K562 (cell line): ENCODE results near the gene FHIT. TPM values are rescaled to one million over a fixed set of nuclear protein-coding genes. Genes with fewer than 3 reads are reported as not detected.

ENCODE experiments used
- ATAC-seq: fragments of 200-7000 bp; cut with Tn5 transposase; 3 replicates; pipeline ENCODE4 v1.9.1; 2020; ENCODE audit warnings: moderate library complexity
- BruUV-seq: library from RNA; stranded (reverse); fragments of 400-500 nt; replicated peaks from 2 replicates; lab custom pipeline; 2021; lab: Mats Ljungman, UMichigan
- CTCF ChIA-PET: fragments of 300-600 bp; formaldehyde crosslinking; extraction: SDS; loops from one replicate; lab custom pipeline; 2021; ENCODE audit warnings: low intra/inter-chr PET ratio; lab: Yijun Ruan, JAX
- POLR2A ChIA-PET: fragments of 300-600, 350-650 bp; sonication (Branson Sonifier 250); formaldehyde crosslinking; extraction: SDS; loops from one replicate; lab custom pipeline; 2021; ENCODE audit warnings: antibody characterized with exemption, inconsistent platforms; lab: Yijun Ruan, JAX
- DNase-seq, 4 experiments: peaks; one replicate each; pipeline versions ENCODE4 v3.0.0 to v3.0.0-alpha.2; 2011 to 2018; ENCODE audit warnings: low spot score in 3 of 4, mixed read lengths in 3 of 4; ENCODE audit errors: extremely low read depth in 1 of 4
- FAIRE-seq: peaks from 2 replicates; lab custom pipeline; 2011; peaks lifted over from hg19 to GRCh38; lab: Jason Lieb, UNC
- H2AFZ ChIP-seq: 2 replicates; pipeline ENCODE4 v1.6.0; 2011; ENCODE audit warnings: low read depth, low read length, control low read depth, inconsistent platforms
- H3K27ac ChIP-seq: fragments of 200-600 bp; 3 replicates; pipeline ENCODE4 v1.8.0; 2011; ENCODE audit warnings: low read depth, mild to moderate bottlenecking, control low read depth, inconsistent platforms, low read length, moderate library complexity, mixed read lengths; ENCODE audit errors: extremely low read depth
- H3K27me3 ChIP-seq, 2 experiments: fragments of 300-600 bp in 1 of 2; 2 replicates in 1 of 2; 3 replicates in 1 of 2; pipeline versions ENCODE4 v1.6.0 to v1.8.0; 2011; ENCODE audit warnings: inconsistent platforms in 2 of 2, low read length in 2 of 2, mild to moderate bottlenecking in 1 of 2, mixed read lengths in 1 of 2, moderate library complexity in 1 of 2; ENCODE audit not compliant: control insufficient read depth in 2 of 2, insufficient read depth in 2 of 2
- H3K36me3 ChIP-seq: fragments of 300-600 bp; 3 replicates; pipeline ENCODE4 v1.8.0; 2011; ENCODE audit warnings: mild to moderate bottlenecking, low read length, inconsistent platforms; ENCODE audit not compliant: control insufficient read depth, insufficient read depth
- H3K4me1 ChIP-seq, 2 experiments: fragments of 200-600 bp in 1 of 2; replicated peaks in 1 of 2; 2 replicates in 1 of 2; 3 replicates in 1 of 2; pipeline versions ENCODE4 v1.5.1 to v1.8.0; 2011; ENCODE audit warnings: inconsistent platforms in 2 of 2, low read length in 2 of 2, mild to moderate bottlenecking in 1 of 2, mixed read lengths in 1 of 2, moderate library complexity in 1 of 2; ENCODE audit not compliant: control insufficient read depth in 2 of 2, insufficient read depth in 2 of 2
- H3K4me2 ChIP-seq: 2 replicates; pipeline ENCODE4 v1.6.1; 2011; ENCODE audit warnings: low read length, control low read depth, inconsistent platforms, mixed read lengths; ENCODE audit not compliant: insufficient read depth
- H3K4me3 ChIP-seq: fragments of 200-600 bp; sonication (generic), shearing (Covaris generic); 2 replicates; pipeline ENCODE4 v1.5.1; 2016; ENCODE audit warnings: control low read depth, inconsistent platforms
- H3K79me2 ChIP-seq: fragments of 200-600 bp; 3 replicates; pipeline ENCODE4 v1.8.0; 2011; ENCODE audit warnings: low read length, inconsistent platforms; ENCODE audit not compliant: control insufficient read depth, insufficient read depth
- H3K9ac ChIP-seq, 2 experiments: 2 replicates each; pipeline versions ENCODE4 v1.6.0 to v1.6.1; 2011; ENCODE audit warnings: low read depth in 2 of 2, low read length in 2 of 2, control low read depth in 1 of 2, inconsistent platforms in 1 of 2, mild to moderate bottlenecking in 1 of 2, mixed read lengths in 1 of 2; ENCODE audit not compliant: insufficient read depth in 1 of 2
- H3K9me1 ChIP-seq: one replicate; pipeline ENCODE4 v1.6.0; 2011; ENCODE audit warnings: inconsistent platforms, mild to moderate bottlenecking, low read length, moderate library complexity; ENCODE audit not compliant: control insufficient read depth, insufficient read depth
- H3K9me3 ChIP-seq: replicated peaks from 2 replicates; pipeline ENCODE4 v1.5.1; 2011; ENCODE audit warnings: low read depth, low read length, inconsistent platforms; ENCODE audit not compliant: control insufficient read depth, insufficient read depth
- H4K20me1 ChIP-seq: replicated peaks from 2 replicates; pipeline ENCODE4 v1.6.1; 2011; ENCODE audit warnings: low read length, inconsistent platforms, mixed read lengths; ENCODE audit not compliant: control insufficient read depth, insufficient read depth
- BRD4 ChIP-seq: fragments of 200-600 bp; sonication (generic); IDR thresholded peaks from 2 replicates; pipeline ENCODE4 v1.6.1; 2017; ENCODE audit warnings: inconsistent platforms
- CCAR2 ChIP-seq: fragments of 200-400 bp; formaldehyde crosslinking; IDR thresholded peaks from 2 replicates; pipeline ENCODE4 v1.6.1; 2017; ENCODE audit warnings: mild to moderate bottlenecking, low read depth, low read length
- ETV6 ChIP-seq, 3 experiments: fragments of 150-350 bp in 1 of 3; sonication (generic) in 1 of 3; formaldehyde crosslinking in 1 of 3; IDR thresholded peaks; 2 replicates each; pipeline versions ENCODE4 v1.6.1 to v1.8.0; 2014 to 2022; ENCODE audit warnings: borderline replicate concordance in 2 of 3, low read depth in 2 of 3, antibody characterized with exemption in 1 of 3, low read length in 1 of 3, mild to moderate bottlenecking in 1 of 3, missing genetic modification reagents in 1 of 3
- FOSL1 ChIP-seq: fragments of 200-800 bp; sonication (Bioruptor generic); conservative IDR thresholded peaks from 2 replicates; pipeline ENCODE4 v1.6.1; 2016; ENCODE audit warnings: missing genetic modification characterization, missing compliant biosample characterization
- HDGF ChIP-seq: fragments of 450-650 bp; IDR thresholded peaks from 2 replicates; pipeline ENCODE4 v1.6.1; 2016
- JUND ChIP-seq, 2 experiments: IDR thresholded peaks; 2 replicates in 1 of 2; 3 replicates in 1 of 2; pipeline ENCODE4 v1.6.1; 2011; ENCODE audit warnings: borderline replicate concordance in 2 of 2, low read depth in 2 of 2, low read length in 2 of 2, improper control_type of control experiment in 1 of 2, missing biosample characterization in 1 of 2, missing genetic modification characterization in 1 of 2, missing genetic modification reagents in 1 of 2
- MAFG ChIP-seq: fragments of 450-650 bp; conservative IDR thresholded peaks from 2 replicates; pipeline ENCODE4 v1.6.1; 2016; ENCODE audit warnings: missing genetic modification characterization, missing compliant biosample characterization
- MEIS2 ChIP-seq: fragments of 450-650 bp; IDR thresholded peaks from 2 replicates; pipeline ENCODE4 v1.6.1; 2014; ENCODE audit warnings: mild to moderate bottlenecking; ENCODE audit not compliant: partially characterized antibody
- PTTG1 ChIP-seq: fragments of 450-650 bp; IDR thresholded peaks from 2 replicates; pipeline ENCODE4 v1.6.1; 2016; ENCODE audit warnings: low read depth, mild to moderate bottlenecking, missing genetic modification characterization, missing compliant biosample characterization
- TCF3 ChIP-seq: sonication (generic); formaldehyde crosslinking; IDR thresholded peaks from 2 replicates; pipeline ENCODE4 v1.4.0; 2020; ENCODE audit warnings: mild to moderate bottlenecking, missing genetic modification reagents
- TFE3 ChIP-seq: fragments of 450-650 bp; formaldehyde crosslinking; IDR thresholded peaks from 2 replicates; pipeline ENCODE4 v1.4.0; 2020; ENCODE audit warnings: mild to moderate bottlenecking, mixed read lengths
- ZBTB2 ChIP-seq: fragments of 450-650 bp; IDR thresholded peaks from 2 replicates; pipeline ENCODE4 v1.6.1; 2016; ENCODE audit warnings: antibody characterized with exemption
- ZNF263 ChIP-seq: sonication (generic); formaldehyde crosslinking; IDR thresholded peaks from 2 replicates; pipeline ENCODE4 v1.8.0; 2022; ENCODE audit warnings: mild to moderate bottlenecking, missing genetic modification reagents, borderline replicate concordance
- WGBS: fragments of 100-300 bp; shearing (Covaris generic); methylation state at CpG from one replicate; pipeline ENCODE4 v1.1.6; 2016; ENCODE audit warnings: low coverage, mixed read lengths; ENCODE audit not compliant: insufficient coverage; ENCODE audit errors: missing lambda C conversion rate; 5-methylcytosine and 5-hydroxymethylcytosine counted together
- in situ Hi-C: fragments of 300-500 bp; cut with MboI; formaldehyde crosslinking; loops from 4 replicates; pipeline ENCODE4 v1.15.0; 2018; ENCODE audit warnings: inconsistent platforms, mixed read lengths
- intact Hi-C: fragments of 100-400 bp; cut with micrococcal nuclease; formaldehyde crosslinking; loops from 2 replicates; pipeline ENCODE4 v1.14.2; 2022
- polyA plus RNA-seq, 8 experiments: library from polyadenylated mRNA; depleted of rRNA in 4 of 8; stranded (reverse) in 5 of 8; unstranded in 3 of 8; fragments of >200 nt; fragmentation: Nextera tagmentation in 2 of 8; fragmentation: Illumina TruSeq in 1 of 8; extraction: Ambion mirVana in 2 of 8; extraction: Trizol in 1 of 8; gene quantifications; 2 replicates each; pipeline versions ENCODE4 v1.2.1 to v1.2.3, GENCODE V29; 2011 to 2014; ENCODE audit warnings: inconsistent platforms in 1 of 8, missing spikeins in 1 of 8
- total RNA-seq, 7 experiments: library from RNA; depleted of rRNA in 6 of 7; stranded (reverse); fragments of >200 nt in 6 of 7; fragmentation: Illumina TruSeq in 2 of 7; extraction: Trizol in 2 of 7; gene quantifications; 2 replicates each; pipeline versions ENCODE4 v1.2.1 to v1.2.3, GENCODE V29; 2011 to 2021; ENCODE audit warnings: low replicate concordance in 1 of 7

The FHIT gene
- total and polyA plus RNA-seq, 9 of the 15 experiments (the other 6 are each of a cell fraction or from before 2014, with no cell fraction given): 1.7 to 9.1 (median 4.3) TPM

GRCh38 chr3:60417576-60417975, 833.7 kb downstream of the FHIT start:
- TF ChIP-seq PTTG1 (tag): no peak
- no peak for TF ChIP-seq CCAR2
- peak; percentile 31 for TF ChIP-seq MEIS2
- H3K27me3 ChIP-seq: no peaks in the 10 kb centered on the region
- FAIRE-seq (no peak), DNase-seq (no peak), ATAC-seq (no peak)
- H3K36me3 ChIP-seq: no peaks in the 10 kb centered on the region
- no peaks in the 10 kb centered on the region for H3K9me3 ChIP-seq
- H3K4me3 ChIP-seq: no peak overlapping the region
- no peak overlapping the region for H3K4me2 ChIP-seq
- no TSS peak for BruUV-seq
- no peaks in the 10 kb centered on the region for H3K79me2 ChIP-seq
- H3K4me1 ChIP-seq: no peaks in the 10 kb centered on the region; a peak in 1 of 5 replicates
- H4K20me1 ChIP-seq: no peaks in the 10 kb centered on the region
- in situ Hi-C loops (no loop called here), intact Hi-C loops (no loop called here)
- ChIA-PET CTCF (no interaction called here), POLR2A (no interaction called here)
- no peak overlapping the region for H3K9ac ChIP-seq
- H3K9me1 ChIP-seq: no peaks in the 10 kb centered on the region
- H3K27ac ChIP-seq: no peak overlapping the region
- WGBS: 34% methylated on average over 4 of the region's 4 CpGs
- H2AFZ ChIP-seq: peak overlapping the region; percentile 38; the same call in 1 of the 2 replicates

- CTCF ChIA-PET: no interaction called here
- Histone ChIP-seq H2AFZ (no peak overlapping the region), H3K79me2 (no peaks in the 10 kb centered on the region), H3K36me3 (no peaks in the 10 kb centered on the region), H3K4me3 (no peak overlapping the region), H3K4me2 (no peak overlapping the region; the same call in 1 of the 2 replicates), H3K27me3 (no peaks in the 10 kb centered on the region), H3K9me1 (no peaks in the 10 kb centered on the region), H3K9me3 (no peaks in the 10 kb centered on the region), H3K4me1 (no peaks in the 10 kb centered on the region; a peak in 1 of 5 replicates), H3K27ac (no peak overlapping the region), H3K9ac (no peak overlapping the region), H4K20me1 (no peaks in the 10 kb centered on the region)
- peak in 1 of 4 experiments; percentile 41 for DNase-seq
- POLR2A ChIA-PET: no interaction called here
- no peak for FAIRE-seq
- in situ Hi-C loops: no loop called here
- BruUV-seq: no TSS peak
- 7% methylated on average over 4 of the region's 4 CpGs for WGBS
- ATAC-seq: peak; percentile 63
- intact Hi-C loops: no loop called here
- no peak for TF ChIP-seq FOSL1 (tag)
- no peak for TF ChIP-seq BRD4
- no peak for TF ChIP-seq ZBTB2
- no peak for TF ChIP-seq ETV6 (IDR thresholded peaks at IDR 0.05; ENCODE audit: borderline replicate concordance in 1 of 2, low read depth in 2 of 2, low read length in 1 of 2)
- no peak for TF ChIP-seq ETV6 (CRISPR knock-in tag; IDR thresholded peaks at IDR 0.05; ENCODE audit: borderline replicate concordance)
- TF ChIP-seq TFE3 (CRISPR knock-in tag): no peak
- TF ChIP-seq HDGF: no peak
- no peak for TF ChIP-seq MAFG
- peak; percentile 37; the same call in 1 of the 2 replicates for TF ChIP-seq TCF3 (CRISPR knock-in tag)
- TF ChIP-seq JUND (IDR thresholded peaks at IDR 0.05; ENCODE audit: borderline replicate concordance, low read depth, low read length): peak; percentile 52; the same call in 1 of the 2 replicates
- TF ChIP-seq JUND (tag; IDR thresholded peaks at IDR 0.05; ENCODE audit: borderline replicate concordance, low read depth, low read length): peak; percentile 27; the same call in 1 of the 3 replicates
- TF ChIP-seq ZNF263 (CRISPR knock-in tag): no peak
Observed at GRCh38 chr3:60414011-60414410, 837.2 kb downstream of the FHIT start.
